ENCODE data around the gene PRDM11. TPM values are rescaled to one million over a fixed set of nuclear protein-coding genes. Genes with fewer than 3 reads are reported as not detected.

Gene PRDM11
- total and polyA plus RNA-seq, 4 donors: 0.64 to 6.9 (median 2.8) TPM

- 87% methylated on average over 15 of the region's 15 CpGs for WGBS
- H3K27me3 ChIP-seq (ENCODE audit: control insufficient read depth in 4 of 4, insufficient read depth in 4 of 4, low read length in 3 of 4): no peaks in the 10 kb centered on the region
- no peaks in the 10 kb centered on the region for H3K9me3 ChIP-seq (ENCODE audit: control insufficient read depth in 4 of 4, low read length in 3 of 4)
- no peak overlapping the region for H3K4me3 ChIP-seq (ENCODE audit: low read depth in 1 of 3, low read length in 3 of 3)
- H3K4me1 ChIP-seq (ENCODE audit: control insufficient read depth in 4 of 4, insufficient read depth in 4 of 4, low read length in 3 of 4): peaks cover 4 to 18% (median 14%) of the 10 kb centered on the region in 4 donors
- TF ChIP-seq MAX (IDR thresholded peaks at IDR 0.05) (no peak), SP1 (IDR thresholded peaks at IDR 0.05) (no peak), ATF3 (IDR thresholded peaks at IDR 0.05) (no peak)
- no peak for DNase-seq (ENCODE audit: low spot score)
- no peaks in the 10 kb centered on the region for H3K36me3 ChIP-seq (ENCODE audit: control insufficient read depth in 4 of 4, insufficient read depth in 3 of 4, low read depth in 1 of 4, low read length in 3 of 4)
- H3K9ac ChIP-seq (ENCODE audit: low read depth in 1 of 2, low read length in 2 of 2): no peak overlapping the region
- no peak overlapping the region for H3K27ac ChIP-seq (ENCODE audit: low read depth in 1 of 2, low read length in 2 of 2)
Observed at GRCh38 chr11:45163956-45164575, 17.6 kb downstream of the PRDM11 start.

GRCh38 chr11:45165386-45165785 is 18.9 kb downstream of the PRDM11 start:
- Histone ChIP-seq H3K4me3 (ENCODE audit: low read depth in 1 of 3, low read length in 3 of 3) (no peak overlapping the region), H3K36me3 (ENCODE audit: control insufficient read depth in 4 of 4, insufficient read depth in 3 of 4, low read depth in 1 of 4, low read length in 3 of 4) (no peaks in the 10 kb centered on the region), H3K9me3 (ENCODE audit: control insufficient read depth in 4 of 4, low read length in 3 of 4) (no peaks in the 10 kb centered on the region), H3K27me3 (ENCODE audit: control insufficient read depth in 4 of 4, insufficient read depth in 4 of 4, low read length in 3 of 4) (no peaks in the 10 kb centered on the region), H3K27ac (ENCODE audit: low read depth in 1 of 2, low read length in 2 of 2) (no peak overlapping the region), H3K4me1 (ENCODE audit: control insufficient read depth in 4 of 4, insufficient read depth in 4 of 4, low read length in 3 of 4) (peaks cover 4 to 18% (median 14%) of the 10 kb centered on the region in 4 donors), H3K9ac (ENCODE audit: low read depth in 1 of 2, low read length in 2 of 2) (no peak overlapping the region)
- WGBS: 91% methylated on average over 9 of the region's 9 CpGs
- DNase-seq (ENCODE audit: low spot score): no peak
- TF ChIP-seq YY1 (IDR thresholded peaks at IDR 0.05): no peak

- Histone ChIP-seq H3K27ac (ENCODE audit: low read depth in 1 of 2, low read length in 2 of 2) (no peak overlapping the region), H3K4me3 (ENCODE audit: low read depth in 1 of 3, low read length in 3 of 3) (no peak overlapping the region), H3K36me3 (ENCODE audit: control insufficient read depth in 4 of 4, insufficient read depth in 3 of 4, low read depth in 1 of 4, low read length in 3 of 4) (no peaks in the 10 kb centered on the region), H3K9ac (ENCODE audit: low read depth in 1 of 2, low read length in 2 of 2) (no peak overlapping the region), H3K27me3 (ENCODE audit: control insufficient read depth in 4 of 4, insufficient read depth in 4 of 4, low read length in 3 of 4) (no peaks in the 10 kb centered on the region), H3K9me3 (ENCODE audit: control insufficient read depth in 4 of 4, low read length in 3 of 4) (no peaks in the 10 kb centered on the region), H3K4me1 (ENCODE audit: control insufficient read depth in 4 of 4, insufficient read depth in 4 of 4, low read length in 3 of 4) (peaks cover 4 to 15% (median 13%) of the 10 kb centered on the region in 4 donors)
- no peak for DNase-seq (ENCODE audit: low spot score)
- 94% methylated on average over 5 of the region's 5 CpGs for WGBS
- TF ChIP-seq NR2F2 (IDR thresholded peaks at IDR 0.05): no peak
- TF ChIP-seq HNF4A (conservative IDR thresholded peaks at IDR 0.05): no peak
- no peak for TF ChIP-seq RAD21 (IDR thresholded peaks at IDR 0.05)
Observed at GRCh38 chr11:45165806-45166603, 19.6 kb downstream of the PRDM11 start.

- Histone ChIP-seq H3K4me1 (ENCODE audit: control insufficient read depth in 4 of 4, insufficient read depth in 4 of 4, low read length in 3 of 4) (peaks cover 4 to 9% (median 7%) of the 10 kb centered on the region in 4 donors), H3K27me3 (ENCODE audit: control insufficient read depth in 4 of 4, insufficient read depth in 4 of 4, low read length in 3 of 4) (no peaks in the 10 kb centered on the region), H3K27ac (ENCODE audit: low read depth in 1 of 2, low read length in 2 of 2) (no peak overlapping the region), H3K36me3 (ENCODE audit: control insufficient read depth in 4 of 4, insufficient read depth in 3 of 4, low read depth in 1 of 4, low read length in 3 of 4) (no peaks in the 10 kb centered on the region), H3K4me3 (ENCODE audit: low read depth in 1 of 3, low read length in 3 of 3) (no peak overlapping the region), H3K9me3 (ENCODE audit: control insufficient read depth in 4 of 4, low read length in 3 of 4) (no peaks in the 10 kb centered on the region), H3K9ac (ENCODE audit: low read depth in 1 of 2, low read length in 2 of 2) (no peak overlapping the region)
- 88% methylated on average over 4 of the region's 4 CpGs for WGBS
- DNase-seq (ENCODE audit: low spot score): no peak
- TF ChIP-seq REST (IDR thresholded peaks at IDR 0.05) (no peak), EGR1 (IDR thresholded peaks at IDR 0.05; ENCODE audit: low read depth in 2 of 2) (no peak), HNF4A (conservative IDR thresholded peaks at IDR 0.05) (no peak), RXRA (IDR thresholded peaks at IDR 0.05) (no peak), ATF3 (IDR thresholded peaks at IDR 0.05) (no peak), RAD21 (IDR thresholded peaks at IDR 0.05) (no peak), HNF4G (IDR thresholded peaks at IDR 0.05) (no peak), TAF1 (conservative IDR thresholded peaks at IDR 0.05) (no peak), FOXA1 (IDR thresholded peaks at IDR 0.05) (no peak), ZBTB33 (IDR thresholded peaks at IDR 0.05) (no peak)
Observed at GRCh38 chr11:45166604-45166897, 20.1 kb downstream of the PRDM11 start.

Data from liver (tissue), 9 donors.